Amygdala (tissue), 56 donors: ENCODE data around the gene ALAS1.
A peak's percentile ranks its signal among the peaks of the same experiment; 100 is the strongest.

Source experiments
- DNase-seq, 56 donors: peaks; one replicate each; lab custom pipeline; 2025; lab: John Stamatoyannopoulos, UW

ALAS1 gene

DNA sequence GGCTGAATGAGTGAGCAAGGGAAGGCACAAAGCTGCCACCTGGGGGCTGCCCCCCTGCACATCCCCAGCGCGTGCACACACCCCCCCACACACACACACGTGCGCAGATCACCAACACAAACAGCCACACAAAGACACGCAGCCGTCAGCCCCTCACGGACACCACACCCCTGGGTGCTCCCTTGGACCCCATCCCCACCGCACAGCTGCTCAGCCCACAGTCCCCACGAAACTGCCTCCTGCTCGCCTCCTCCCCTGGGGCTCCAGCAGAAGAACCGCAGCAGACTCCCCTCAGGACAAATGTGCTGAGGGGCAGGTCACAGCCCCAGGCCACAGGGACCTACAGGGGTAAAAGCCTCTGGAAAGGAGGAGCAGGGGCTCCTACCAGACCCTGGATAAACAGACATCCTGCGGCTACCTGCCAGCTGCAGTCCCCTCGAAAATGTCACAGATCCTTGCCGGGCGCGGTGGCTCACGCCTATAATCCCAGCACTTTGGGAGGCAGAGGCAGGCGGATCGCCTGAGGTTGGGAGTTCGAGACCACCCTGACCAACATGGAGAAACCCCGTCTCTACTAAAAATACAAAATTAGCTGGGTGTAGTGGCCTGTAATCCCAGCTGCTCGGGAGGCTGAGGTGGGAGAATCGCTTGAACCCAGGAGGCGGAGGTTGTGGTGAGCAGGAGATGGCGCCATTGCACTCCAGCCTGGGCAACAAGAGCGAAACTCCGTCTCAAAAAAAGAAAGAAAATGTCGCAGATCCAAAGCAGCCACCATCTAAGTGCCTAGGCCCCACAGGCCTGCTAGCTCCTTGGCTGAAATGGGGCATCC is 34.5 kb downstream of the ALAS1 start:
- DNase-seq, result no peak

DNA sequence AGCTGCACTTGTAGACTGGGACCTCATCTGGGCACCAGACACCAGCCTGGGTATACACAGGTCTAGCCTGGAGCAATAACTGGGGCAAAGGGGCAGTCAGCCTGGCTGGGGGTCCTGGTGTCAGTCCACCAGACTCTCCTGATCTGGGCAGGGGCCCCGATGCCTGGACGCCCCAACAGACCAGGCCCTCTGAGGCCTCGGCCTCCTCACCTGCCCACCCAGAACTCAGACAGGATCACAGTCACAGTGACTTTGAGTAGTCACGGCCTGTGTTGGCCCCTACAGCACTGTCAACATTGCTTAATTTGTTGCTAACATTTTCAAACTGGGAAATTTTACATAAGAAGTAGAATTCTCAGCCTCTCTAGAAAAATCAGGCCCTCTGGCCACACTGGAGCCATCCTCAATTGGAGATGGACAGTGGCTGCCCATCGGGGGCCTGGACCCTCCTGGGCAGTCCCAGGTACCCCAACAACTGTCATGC is 35.2 kb downstream of the ALAS1 start:
- DNase-seq, result no peak

- peak in 28 of 56 donors; percentile 11 to 78 (median 48) for DNase-seq
Observed at GRCh38 chr3:52233968-52234367, 36.0 kb downstream of the ALAS1 start.

GRCh38 chr3:52234516-52235447 is 36.8 kb downstream of the ALAS1 start:
- no peak for DNase-seq

DNA sequence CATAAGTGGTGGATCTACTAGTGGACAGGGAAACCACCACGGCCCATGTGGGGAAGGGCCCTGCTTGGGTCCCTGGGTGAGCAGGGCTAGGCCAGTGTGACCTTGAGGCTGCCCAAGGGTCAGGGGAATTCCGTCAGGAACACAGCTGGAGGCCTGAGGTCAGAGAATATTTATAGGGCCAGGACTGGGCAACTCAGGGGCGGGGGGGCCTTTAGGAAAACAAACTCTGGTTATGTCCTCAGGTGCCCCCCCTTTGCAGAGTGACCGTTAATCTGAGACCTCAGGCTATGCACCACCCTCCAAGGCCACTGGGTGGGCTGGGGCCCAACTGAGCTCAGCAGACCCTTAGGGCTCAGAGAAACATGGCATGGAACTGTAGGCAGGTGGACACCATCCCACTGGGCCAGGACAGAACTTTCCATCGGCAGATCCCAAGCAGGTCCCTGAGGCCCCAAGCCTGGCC is 38.5 kb downstream of the ALAS1 start:
- DNase-seq, result no peak

GRCh38 chr3:52237006-52237656 is 39.2 kb downstream of the ALAS1 start:
- DNase-seq, result no peak

DNA sequence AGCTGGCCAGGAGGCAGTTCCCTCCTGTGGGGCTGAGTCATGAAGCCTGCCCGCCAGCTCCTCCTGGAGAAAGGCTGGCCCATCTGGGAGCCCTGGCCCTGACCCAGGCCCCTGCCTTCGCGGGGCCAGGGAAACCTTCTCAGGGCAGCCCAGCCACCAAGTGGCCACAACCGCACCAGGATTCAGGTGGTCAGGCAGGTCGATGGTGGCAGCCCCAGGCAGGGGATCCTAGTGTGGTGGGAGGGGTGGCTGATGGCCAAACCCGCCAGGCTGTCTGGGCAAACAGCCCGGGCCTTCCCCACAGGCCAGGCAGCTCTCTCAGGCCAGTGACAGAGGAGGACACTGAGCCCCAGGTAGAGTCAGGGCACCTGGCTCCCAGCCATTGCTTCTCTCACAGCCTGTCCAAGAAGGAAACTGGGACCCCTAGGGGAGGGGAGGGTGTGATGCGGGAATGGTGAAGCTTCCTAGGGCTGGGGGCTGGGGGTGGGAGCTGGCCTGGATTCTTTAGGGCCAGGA is 39.8 kb downstream of the ALAS1 start:
- DNase-seq, result peak in 36 of 56 donors; percentile 23 to 75 (median 48)

GRCh38 chr3:52238193-52238760 is 40.3 kb downstream of the ALAS1 start:
- DNase-seq, result peak in 1 of 56 donors; percentile 43

GRCh38 chr3:52238761-52239701 is 41.1 kb downstream of the ALAS1 start, which contains the start of gene TWF2:
Gene TWF2, minus strand, starts transcription at chr3:52239158. Its CDS starts 142 bp downstream, at chr3:52239016.
- peak in 51 of 56 donors; percentile 31 to 88 (median 68) for DNase-seq

DNA sequence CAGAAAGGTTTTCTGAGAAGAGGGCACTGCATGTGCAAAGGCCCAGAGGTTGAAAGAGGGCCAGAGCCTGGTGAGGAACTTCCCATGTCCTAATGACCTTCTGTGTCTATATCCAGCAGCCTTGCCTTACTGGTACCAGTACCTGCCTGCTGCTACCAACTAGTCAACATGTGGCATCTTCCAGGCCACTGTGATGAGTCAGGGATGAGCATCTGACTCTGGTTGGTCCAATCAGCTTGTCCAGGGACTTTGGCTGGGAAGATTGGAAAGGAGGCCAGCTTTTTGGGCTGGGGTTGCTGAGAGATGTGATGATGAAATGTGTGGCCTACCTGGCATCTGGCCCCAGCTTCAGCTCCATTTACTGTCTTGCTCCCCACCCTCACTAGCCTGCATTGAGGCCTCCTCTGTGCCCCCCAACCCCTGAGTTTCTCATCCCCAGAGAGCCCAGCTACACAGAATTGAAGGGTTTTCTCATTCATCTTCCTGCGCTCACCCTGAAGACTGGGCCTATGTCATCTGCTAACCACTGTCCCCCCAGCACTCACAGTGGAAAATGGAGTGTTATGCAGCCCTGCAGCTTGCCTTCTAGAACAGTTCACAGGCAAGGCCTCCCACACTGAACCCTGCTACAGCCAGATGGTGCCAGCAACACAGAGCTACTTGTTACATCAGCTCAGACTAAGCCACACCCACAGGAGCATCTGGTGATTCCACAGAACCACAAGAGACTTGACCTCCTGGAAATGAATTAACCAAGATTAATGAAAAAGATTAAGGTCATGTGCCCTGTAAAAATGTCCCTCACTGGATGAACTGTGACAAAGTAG is 42.3 kb downstream of the ALAS1 start:
- peak in 26 of 56 donors; percentile 23 to 80 (median 50) for DNase-seq

GRCh38 chr3:52240886-52241370 is 43.0 kb downstream of the ALAS1 start:
- DNase-seq, result no peak

GRCh38 chr3:52242039-52242438 is 44.1 kb downstream of the ALAS1 start:
- no peak for DNase-seq

- peak in 2 of 56 donors; percentile 12 to 60 for DNase-seq
Observed at GRCh38 chr3:52243791-52244628, 46.0 kb downstream of the ALAS1 start.

DNA sequence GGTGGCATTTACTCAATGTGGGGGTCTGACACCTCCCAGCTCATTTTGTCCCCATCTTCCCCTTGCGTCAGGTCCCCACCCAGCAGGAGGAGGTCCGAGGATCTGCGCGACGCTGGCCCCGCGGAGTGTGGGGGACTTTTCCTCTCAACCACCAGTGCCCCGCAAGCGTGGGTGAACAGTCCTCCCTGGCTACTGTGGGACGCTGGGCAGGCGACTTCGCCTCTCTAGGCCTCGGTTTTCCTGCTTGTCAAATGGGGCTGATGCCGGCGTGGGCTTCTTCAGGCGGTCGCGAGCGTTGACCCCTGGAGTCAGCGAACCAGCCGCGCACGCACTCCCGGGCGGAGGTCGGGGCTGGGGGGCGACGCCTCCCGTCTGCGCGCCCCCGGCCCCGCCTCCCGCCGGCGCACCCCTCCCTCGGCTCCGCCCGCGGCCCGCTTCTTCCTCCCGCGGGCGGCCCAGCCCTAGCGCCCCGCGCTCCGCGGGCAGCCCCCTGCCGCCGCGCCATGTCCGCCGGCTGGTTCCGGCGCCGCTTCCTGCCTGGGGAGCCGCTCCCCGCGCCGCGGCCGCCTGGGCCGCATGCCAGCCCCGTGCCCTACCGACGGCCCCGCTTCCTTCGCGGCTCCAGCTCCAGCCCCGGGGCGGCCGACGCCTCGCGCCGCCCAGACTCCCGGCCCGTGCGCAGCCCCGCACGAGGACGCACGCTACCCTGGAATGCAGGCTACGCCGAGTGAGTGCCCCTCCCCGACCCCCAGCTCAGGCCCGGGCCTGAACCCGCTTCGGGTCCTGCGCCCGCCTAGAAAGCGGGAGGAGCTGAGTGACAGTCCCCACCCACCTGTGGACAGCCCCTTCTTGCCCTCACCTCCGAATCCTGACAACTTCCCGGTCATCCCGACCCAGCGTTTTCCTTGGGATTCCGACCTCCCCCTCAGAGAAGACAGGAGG is 47.6 kb downstream of the ALAS1 start, which contains the start of gene PPM1M:
TSS of gene PPM1M (plus strand) at position 438 of the 942 bp plus-strand sequence. CDS start at position 504, 66 bp downstream.
- peak in 4 of 56 donors; percentile 37 to 51 (median 44) for DNase-seq

GRCh38 chr3:52246264-52246620 is 48.3 kb downstream of the ALAS1 start:
- DNase-seq, result no peak
